Activated T-helper 17 cell treated with anti-CD3 and anti-CD28 coated beads, Interleukin-2, amount 50 U/mL, for 72 hours (primary cell): Measurements from ENCODE around the gene SLC15A1. TPM values are rescaled to one million over a fixed set of nuclear protein-coding genes. Genes with fewer than 3 reads are reported as not detected.
"Not testable (repeated sequence)": the region's sequence is repeated elsewhere in the genome, so short reads cannot be mapped to it uniquely, and the experiment has no call there.

Source experiments
- ATAC-seq: fragments of 150-1000 bp; cut with Tn5 transposase; replicated peaks from 2 replicates; pipeline ENCODE4 v1.10.0; 2021; ENCODE audit warnings: mild to moderate bottlenecking, moderate library complexity
- H3K27ac Mint-ChIP-seq: one replicate; pipeline ENCODE4 v1.8.0; 2022; ENCODE audit warnings: mixed read lengths
- H3K27me3 Mint-ChIP-seq: one replicate; pipeline ENCODE4 v1.8.0; 2022; ENCODE audit warnings: mixed read lengths
- H3K36me3 Mint-ChIP-seq: one replicate; pipeline ENCODE4 v1.8.0; 2022; ENCODE audit warnings: low read depth, mild to moderate bottlenecking, mixed read lengths
- H3K4me1 Mint-ChIP-seq: one replicate; pipeline ENCODE4 v1.8.0; 2022; ENCODE audit warnings: mixed read lengths
- H3K4me3 Mint-ChIP-seq: one replicate; pipeline ENCODE4 v1.8.0; 2022; ENCODE audit warnings: mild to moderate bottlenecking, mixed read lengths
- H3K9me3 Mint-ChIP-seq: one replicate; pipeline ENCODE4 v1.8.0; 2022; ENCODE audit warnings: mixed read lengths
- total RNA-seq, 2 donors: library from RNA; stranded (reverse); gene quantifications; one replicate each; pipeline ENCODE4 v1.2.3, GENCODE V29; 2022

SLC15A1 gene
- total RNA-seq, 2 donors from 2014 or later: not detected

DNA sequence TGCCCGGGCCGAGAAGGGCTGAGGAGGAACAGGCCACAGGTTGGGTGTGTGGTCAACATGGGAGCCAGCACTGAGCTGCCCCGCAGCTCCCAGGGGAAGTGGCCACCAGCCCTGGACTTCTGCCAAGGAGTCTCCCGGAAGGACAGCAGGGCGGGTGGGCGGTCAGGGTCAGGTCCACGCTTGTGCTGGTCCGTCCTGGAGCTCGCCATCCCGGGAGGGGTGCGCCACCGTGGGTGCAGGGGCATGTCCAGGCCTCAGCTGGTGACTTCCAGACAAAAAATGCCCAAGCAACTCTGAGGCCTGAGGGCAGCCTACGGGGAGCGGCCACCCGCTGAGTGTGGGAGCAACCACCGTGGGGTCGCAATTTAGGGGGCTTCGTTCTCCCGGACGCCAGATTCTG, 21.4 kb upstream of the SLC15A1 start:
- Mint-ChIP-seq H3K9me3 (peaks cover 21% of the 10 kb centered on the region), H3K27ac (no peak overlapping the region), H3K4me1 (no peaks in the 10 kb centered on the region), H3K27me3 (peaks cover 15% of the 10 kb centered on the region), H3K36me3 (no peaks in the 10 kb centered on the region), H3K4me3 (no peak overlapping the region)
- no peak for ATAC-seq

DNA sequence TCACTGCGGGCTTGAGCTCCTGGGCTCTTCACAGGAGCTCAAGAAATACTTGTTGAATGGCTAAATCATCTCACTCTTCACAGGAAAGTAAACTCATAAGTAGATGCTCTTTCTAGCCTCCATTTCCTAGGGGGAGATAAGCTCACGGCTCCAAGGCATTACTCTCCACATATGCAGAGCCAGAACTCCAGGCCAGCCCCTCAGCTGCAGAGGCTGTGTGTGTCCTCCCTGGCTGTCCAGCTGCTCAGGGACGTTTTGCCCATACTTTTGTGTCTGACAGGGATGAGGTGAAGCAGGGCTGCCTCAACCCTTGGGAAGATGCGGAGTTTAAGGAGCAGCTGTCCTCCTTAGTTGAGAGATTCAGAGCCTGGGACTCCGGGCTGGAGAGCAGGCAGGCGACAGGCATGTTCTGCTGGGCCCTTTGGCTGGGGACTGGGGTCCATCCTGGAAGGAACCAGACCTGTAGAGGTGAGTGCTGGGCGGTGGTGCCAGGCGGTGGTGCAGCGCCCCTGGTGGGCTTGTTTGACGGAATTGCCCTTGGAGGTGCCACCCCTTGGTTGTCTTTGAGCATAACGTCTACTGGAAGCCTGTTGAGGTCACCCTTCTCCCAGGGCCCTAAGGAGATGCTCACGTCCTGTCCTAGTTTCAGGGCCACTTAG, 20.5 kb upstream of the SLC15A1 start:
- Mint-ChIP-seq H3K4me3 (no peak overlapping the region), H3K27me3 (peaks cover 15% of the 10 kb centered on the region), H3K27ac (no peak overlapping the region), H3K9me3 (peaks cover 21% of the 10 kb centered on the region), H3K4me1 (no peaks in the 10 kb centered on the region), H3K36me3 (no peaks in the 10 kb centered on the region)
- no peak for ATAC-seq

GRCh38 chr13:98771838-98772611, 19.6 kb upstream of the SLC15A1 start:
- Mint-ChIP-seq H3K27me3 (peaks cover 13% of the 10 kb centered on the region), H3K27ac (no peak overlapping the region), H3K9me3 (peaks cover 21% of the 10 kb centered on the region), H3K36me3 (no peaks in the 10 kb centered on the region), H3K4me3 (no peak overlapping the region), H3K4me1 (no peaks in the 10 kb centered on the region)
- no peak for ATAC-seq

GRCh38 chr13:98769736-98770135, 17.3 kb upstream of the SLC15A1 start:
- Mint-ChIP-seq H3K4me1 (no peaks in the 10 kb centered on the region), H3K27me3 (peaks cover 13% of the 10 kb centered on the region), H3K27ac (no peak overlapping the region), H3K36me3 (no peaks in the 10 kb centered on the region), H3K4me3 (no peak overlapping the region), H3K9me3 (peaks cover 21% of the 10 kb centered on the region)
- no peak for ATAC-seq

GRCh38 chr13:98768522-98768921, 16.1 kb upstream of the SLC15A1 start:
- Mint-ChIP-seq H3K27me3 (peaks cover 13% of the 10 kb centered on the region), H3K27ac (no peak overlapping the region), H3K9me3 (peaks cover 21% of the 10 kb centered on the region), H3K4me3 (no peak overlapping the region), H3K4me1 (no peaks in the 10 kb centered on the region), H3K36me3 (no peaks in the 10 kb centered on the region)
- no peak for ATAC-seq

DNA sequence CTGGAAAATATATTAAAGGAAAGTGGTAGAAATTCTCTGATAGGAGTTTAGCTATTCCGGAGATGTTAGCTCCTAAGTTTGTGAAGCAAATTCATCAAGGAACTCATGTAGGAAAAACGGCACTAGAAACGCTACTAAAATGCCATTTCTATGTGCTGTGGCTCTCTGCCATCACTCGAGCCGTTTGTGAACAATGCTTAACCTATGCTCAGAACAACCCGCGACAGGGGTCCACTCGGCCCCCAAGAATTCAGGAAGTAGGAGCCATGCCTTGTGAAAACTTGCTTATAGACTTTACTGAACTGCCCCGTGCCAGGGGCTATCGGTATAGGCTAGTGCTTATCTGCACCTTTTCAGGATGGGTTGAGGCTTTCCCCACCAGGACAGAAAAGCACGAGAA, 14.2 kb upstream of the SLC15A1 start:
- H3K27me3 Mint-ChIP-seq: peaks cover 16% of the 10 kb centered on the region
- H3K36me3 Mint-ChIP-seq: no peaks in the 10 kb centered on the region
- no peak overlapping the region for H3K27ac Mint-ChIP-seq
- no peaks in the 10 kb centered on the region for H3K4me1 Mint-ChIP-seq
- H3K4me3 Mint-ChIP-seq: no peak overlapping the region
- peaks cover 21% of the 10 kb centered on the region for H3K9me3 Mint-ChIP-seq
- no peak for ATAC-seq

DNA sequence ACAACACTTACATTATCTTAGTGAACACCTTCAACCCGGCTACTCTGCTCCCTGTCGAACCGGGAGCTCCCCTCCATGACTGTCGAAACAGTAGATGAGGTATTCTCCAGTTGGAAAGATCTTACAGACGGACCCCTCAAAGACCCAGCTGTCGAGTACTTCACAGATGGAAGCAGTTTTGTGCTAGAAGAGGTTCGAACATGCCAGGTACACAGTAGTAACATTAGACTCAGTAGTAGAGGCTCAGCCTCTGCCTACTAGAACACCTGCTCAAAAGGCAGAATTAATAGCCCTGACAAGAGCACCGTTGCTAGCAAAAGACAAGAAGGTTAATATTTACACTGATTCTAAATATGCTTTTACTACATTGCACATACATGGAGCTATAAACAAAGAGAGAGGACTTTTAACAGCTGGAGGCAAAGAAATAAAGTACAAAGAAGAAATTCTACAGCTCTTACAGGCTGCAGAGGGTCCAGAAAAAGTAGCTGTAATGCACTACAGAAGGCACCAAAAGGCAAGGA, 13.6 kb upstream of the SLC15A1 start:
- no peak for ATAC-seq
- no peak overlapping the region for H3K4me3 Mint-ChIP-seq
- H3K4me1 Mint-ChIP-seq: no peaks in the 10 kb centered on the region
- no peak overlapping the region for H3K27ac Mint-ChIP-seq
- no peaks in the 10 kb centered on the region for H3K36me3 Mint-ChIP-seq
- peaks cover 16% of the 10 kb centered on the region for H3K27me3 Mint-ChIP-seq
- peaks cover 15% of the 10 kb centered on the region for H3K9me3 Mint-ChIP-seq

DNA sequence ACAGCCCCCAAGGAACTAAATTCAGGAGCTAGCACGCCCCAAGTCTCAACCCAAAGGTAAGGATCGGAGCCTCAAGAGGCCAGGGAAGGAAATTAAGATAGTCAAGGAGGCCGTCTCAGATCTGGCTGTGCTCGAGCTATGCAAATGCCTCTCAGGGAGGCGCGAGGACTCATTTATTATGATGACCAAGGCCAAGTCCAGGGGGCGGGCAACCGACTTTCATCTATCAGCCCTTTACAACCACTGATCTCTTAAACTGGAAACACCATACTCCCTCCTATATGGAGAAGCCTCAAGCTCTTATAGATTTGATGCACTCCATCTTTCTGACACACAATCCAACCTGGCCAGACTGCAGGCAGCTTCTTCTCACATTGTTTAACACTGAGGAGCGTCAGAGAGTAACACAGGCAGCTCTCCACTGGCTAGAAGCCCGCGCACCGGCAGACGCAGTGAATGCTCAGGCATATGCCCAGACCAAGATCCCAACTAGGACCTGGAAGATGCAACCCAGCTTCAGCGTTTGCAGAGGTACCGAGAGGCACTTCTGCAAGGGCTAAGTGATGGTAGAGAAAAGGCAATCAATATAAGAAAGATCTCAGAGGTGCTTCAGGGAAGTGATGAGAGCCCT, 9.6 kb upstream of the SLC15A1 start:
- Mint-ChIP-seq H3K4me1 (no peaks in the 10 kb centered on the region), H3K9me3 (peaks cover 8% of the 10 kb centered on the region), H3K27ac (no peak overlapping the region), H3K36me3 (no peaks in the 10 kb centered on the region), H3K4me3 (no peak overlapping the region), H3K27me3 (peaks cover 15% of the 10 kb centered on the region)
- no peak for ATAC-seq

DNA sequence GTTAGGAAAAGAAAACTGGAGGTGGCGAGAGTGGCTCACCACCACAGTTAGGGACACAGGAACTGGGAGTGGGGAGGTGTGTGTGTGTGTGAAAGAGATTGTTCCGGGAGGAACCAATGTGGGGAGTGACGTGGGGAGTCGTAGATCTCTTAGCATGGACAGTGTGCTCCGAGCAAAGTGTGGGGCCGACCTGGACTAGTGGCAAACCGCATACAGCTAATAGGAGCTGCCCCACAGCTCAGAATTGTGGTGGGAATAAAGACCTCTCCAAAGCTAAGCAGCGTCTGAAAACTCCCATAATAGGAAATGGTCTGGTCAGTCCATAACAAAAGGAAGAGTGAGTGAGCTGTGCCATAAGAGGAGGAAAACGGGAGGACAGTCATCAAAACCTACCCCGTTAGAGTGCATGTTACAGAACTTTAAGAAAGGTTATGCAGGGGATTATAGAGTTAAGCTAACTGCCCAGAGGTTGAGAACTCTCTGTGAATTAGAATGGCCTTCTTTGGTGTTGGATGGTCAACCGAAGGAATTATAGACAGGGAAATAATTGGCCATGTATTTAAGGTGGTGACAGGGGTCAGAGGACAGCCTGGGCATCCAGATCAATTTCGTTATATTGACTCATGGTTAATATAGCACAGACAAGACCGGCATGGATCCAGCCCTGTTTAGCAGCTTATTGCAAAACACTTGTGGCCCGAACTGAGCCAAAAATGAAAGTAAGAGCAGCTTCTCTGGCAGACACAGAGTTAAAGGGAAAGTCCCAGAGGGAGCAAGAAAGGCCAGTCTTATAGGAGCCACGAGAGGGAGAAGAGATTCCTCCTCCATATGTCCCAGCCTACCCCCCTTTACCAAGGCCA, 8.9 kb upstream of the SLC15A1 start:
- Mint-ChIP-seq H3K4me1 (no peaks in the 10 kb centered on the region), H3K9me3 (peaks cover 8% of the 10 kb centered on the region), H3K4me3 (no peak overlapping the region), H3K27ac (no peak overlapping the region), H3K36me3 (no peaks in the 10 kb centered on the region), H3K27me3 (peaks cover 18% of the 10 kb centered on the region)
- ATAC-seq: peak; percentile 23

DNA sequence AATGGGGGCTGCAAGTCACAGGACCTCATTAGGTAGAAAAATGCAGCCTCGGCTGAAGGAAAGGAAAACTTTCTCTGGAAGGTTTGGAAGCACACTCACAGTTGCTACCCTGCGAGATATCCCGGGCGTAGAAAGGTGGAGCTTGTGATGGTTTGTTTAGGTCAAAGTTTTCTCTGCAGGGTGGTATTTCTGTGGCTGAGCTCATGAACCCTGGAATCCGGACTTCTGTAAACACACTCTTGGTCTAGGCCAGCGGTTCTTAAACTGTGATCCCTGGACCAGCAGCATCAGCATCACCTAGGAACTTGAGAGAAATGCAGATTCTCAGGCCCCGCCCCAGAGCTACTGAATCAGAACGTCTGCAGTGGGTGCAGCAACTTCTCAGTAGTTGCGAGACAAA, 3.3 kb upstream of the SLC15A1 start:
- no peaks in the 10 kb centered on the region for H3K36me3 Mint-ChIP-seq
- no peak for ATAC-seq

DNA sequence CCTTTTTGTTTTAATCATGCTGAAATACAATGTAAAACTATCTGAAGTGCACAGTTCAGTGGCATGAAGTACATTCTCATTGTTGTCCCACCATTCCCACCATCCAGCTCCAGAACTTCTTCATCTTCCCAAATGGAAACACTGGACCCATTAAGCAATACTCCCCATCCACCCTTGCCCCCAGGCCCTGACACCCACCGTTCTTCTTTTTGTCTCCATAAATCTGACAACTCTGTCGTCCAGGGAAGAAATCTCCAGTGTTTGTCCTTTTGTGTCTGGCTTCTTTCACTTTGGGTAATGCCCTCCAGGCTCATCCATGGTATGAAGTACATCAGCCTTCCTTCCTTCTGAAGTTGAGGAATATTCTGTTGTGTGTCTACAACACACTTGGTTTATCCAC, 2.6 kb upstream of the SLC15A1 start:
- Mint-ChIP-seq H3K4me3 (no peak overlapping the region), H3K27me3 (peaks cover 47% of the 10 kb centered on the region), H3K9me3 (no peaks in the 10 kb centered on the region), H3K36me3 (no peaks in the 10 kb centered on the region), H3K27ac (no peak overlapping the region), H3K4me1 (no peaks in the 10 kb centered on the region)
- ATAC-seq: no peak

More for the DNA sequence above, 3.3 kb upstream of the SLC15A1 start:
- H3K27me3 Mint-ChIP-seq: peaks cover 47% of the 10 kb centered on the region
- H3K4me1 Mint-ChIP-seq: no peaks in the 10 kb centered on the region
- H3K4me3 Mint-ChIP-seq: no peak overlapping the region
- H3K27ac Mint-ChIP-seq: no peak overlapping the region
- peaks cover 4% of the 10 kb centered on the region for H3K9me3 Mint-ChIP-seq

DNA sequence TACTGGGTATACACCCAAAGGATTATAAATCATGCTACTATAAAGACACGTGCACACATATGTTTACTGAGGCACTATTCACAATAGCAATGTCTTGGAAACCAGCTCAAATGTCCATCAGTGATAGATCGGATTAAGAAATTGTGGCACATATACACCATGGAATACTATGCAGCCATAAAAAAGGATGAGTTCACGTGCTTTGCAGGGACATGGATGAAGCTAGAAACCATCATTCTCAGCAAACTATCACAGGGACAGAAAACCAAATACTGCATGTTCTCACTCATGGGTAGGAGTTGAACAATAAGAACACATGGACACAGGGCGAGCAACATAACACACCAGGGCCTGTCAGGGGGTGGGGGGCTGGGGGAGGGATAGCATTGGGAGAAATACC, 2.0 kb upstream of the SLC15A1 start:
- H3K9me3 Mint-ChIP-seq, H3K36me3 Mint-ChIP-seq, ATAC-seq, H3K27ac Mint-ChIP-seq, H3K4me3 Mint-ChIP-seq, H3K4me1 Mint-ChIP-seq: not testable (repeated sequence)
- H3K27me3 Mint-ChIP-seq: peaks cover 47% of the 10 kb centered on the region

GRCh38 chr13:98751861-98752466, 508 bp downstream of the SLC15A1 start:
- no peak overlapping the region for H3K4me3 Mint-ChIP-seq
- H3K36me3 Mint-ChIP-seq: no peaks in the 10 kb centered on the region
- H3K27me3 Mint-ChIP-seq: peaks cover 43% of the 10 kb centered on the region
- no peaks in the 10 kb centered on the region for H3K9me3 Mint-ChIP-seq
- no peak overlapping the region for H3K27ac Mint-ChIP-seq
- ATAC-seq: no peak
- H3K4me1 Mint-ChIP-seq: no peaks in the 10 kb centered on the region

GRCh38 chr13:98751367-98751782, 1.1 kb downstream of the SLC15A1 start:
- Mint-ChIP-seq H3K36me3 (no peaks in the 10 kb centered on the region), H3K4me1 (no peaks in the 10 kb centered on the region), H3K27me3 (peaks cover 39% of the 10 kb centered on the region), H3K9me3 (no peaks in the 10 kb centered on the region), H3K27ac (no peak overlapping the region), H3K4me3 (no peak overlapping the region)
- ATAC-seq: no peak
